Astrocyte (in vitro differentiated cells and primary cell): ENCODE measurements around the gene ACTN1. TPM values are rescaled to one million over a fixed set of nuclear protein-coding genes. Genes with fewer than 3 reads are reported as not detected.

Experiments
- DNase-seq: peaks from one replicate; pipeline ENCODE4 v3.0.0-alpha.2; 2010; ENCODE audit warnings: low read depth
- FAIRE-seq: peaks from 2 replicates; lab custom pipeline; 2011; peaks lifted over from hg19 to GRCh38; lab: Jason Lieb, UNC
- H2AFZ ChIP-seq: 2 replicates; pipeline ENCODE4 v1.6.0; 2012; ENCODE audit warnings: low read depth, low read length, inconsistent platforms
- H3K27ac ChIP-seq: 2 replicates; pipeline ENCODE4 v1.5.1; 2011; ENCODE audit warnings: low read depth, low read length, inconsistent platforms
- H3K27me3 ChIP-seq: 2 replicates; pipeline ENCODE4 v1.6.0; 2011; ENCODE audit warnings: low read length, inconsistent platforms; ENCODE audit not compliant: insufficient read depth
- H3K36me3 ChIP-seq: 2 replicates; pipeline ENCODE4 v1.5.1; 2011; ENCODE audit warnings: low read length, inconsistent platforms; ENCODE audit not compliant: insufficient read depth
- H3K4me1 ChIP-seq: 2 replicates; pipeline ENCODE4 v1.5.1; 2011; ENCODE audit warnings: low read length, inconsistent platforms; ENCODE audit not compliant: insufficient read depth
- H3K4me2 ChIP-seq: 2 replicates; pipeline ENCODE4 v1.6.0; 2012; ENCODE audit warnings: low read length, inconsistent platforms
- H3K4me3 ChIP-seq: 2 replicates; pipeline ENCODE4 v1.5.1; 2011; ENCODE audit warnings: low read depth, mild to moderate bottlenecking, low read length, inconsistent platforms; ENCODE audit not compliant: insufficient read depth
- H3K79me2 ChIP-seq: 2 replicates; pipeline ENCODE4 v1.6.0; 2012; ENCODE audit warnings: mild to moderate bottlenecking, low read length, inconsistent platforms; ENCODE audit not compliant: insufficient read depth
- H3K9ac ChIP-seq: 2 replicates; pipeline ENCODE4 v1.6.0; 2012; ENCODE audit warnings: mild to moderate bottlenecking, low read length, inconsistent platforms
- H3K9me3 ChIP-seq: 2 replicates; pipeline ENCODE4 v1.5.1; 2012; ENCODE audit warnings: low read depth, mild to moderate bottlenecking, low read length, inconsistent platforms; ENCODE audit not compliant: insufficient read depth
- H4K20me1 ChIP-seq: 2 replicates; pipeline ENCODE4 v1.6.0; 2012; ENCODE audit warnings: low read length, inconsistent platforms; ENCODE audit not compliant: insufficient read depth
- H3K27ac Mint-ChIP-seq: one replicate; pipeline ENCODE4 v1.8.0; 2021; ENCODE audit warnings: mild to moderate bottlenecking, mixed read lengths; ENCODE audit not compliant: unreplicated experiment
- H3K27me3 Mint-ChIP-seq: one replicate; pipeline ENCODE4 v1.8.0; 2021; ENCODE audit warnings: low read depth, mixed read lengths; ENCODE audit not compliant: unreplicated experiment
- H3K36me3 Mint-ChIP-seq: one replicate; pipeline ENCODE4 v1.8.0; 2021; ENCODE audit warnings: low read depth, mixed read lengths; ENCODE audit not compliant: unreplicated experiment
- H3K4me1 Mint-ChIP-seq: one replicate; pipeline ENCODE4 v1.8.0; 2021; ENCODE audit warnings: low read depth, mixed read lengths; ENCODE audit not compliant: unreplicated experiment
- H3K4me3 Mint-ChIP-seq: one replicate; pipeline ENCODE4 v1.8.0; 2021; ENCODE audit warnings: mild to moderate bottlenecking, moderate library complexity, mixed read lengths; ENCODE audit not compliant: unreplicated experiment
- H3K9me3 Mint-ChIP-seq: one replicate; pipeline ENCODE4 v1.8.0; 2021; ENCODE audit warnings: mild to moderate bottlenecking, mixed read lengths; ENCODE audit not compliant: unreplicated experiment
- EZH2 ChIP-seq: IDR thresholded peaks from 2 replicates; pipeline ENCODE4 v1.6.1; 2012; ENCODE audit warnings: mild to moderate bottlenecking, low read length, inconsistent platforms; ENCODE audit not compliant: insufficient read depth
- total RNA-seq: library from RNA; stranded (reverse); gene quantifications from 2 replicates; pipeline ENCODE4 v1.2.1, GENCODE V29; 2021
- TF ChIP-seq, protein P1 (sequence below): IDR thresholded peaks from 2 replicates; pipeline ENCODE4 v1.5.1; 2011; ENCODE audit warnings: low read depth, mild to moderate bottlenecking, inconsistent platforms, low read length, moderate library complexity; ENCODE audit not compliant: insufficient read depth

The ACTN1 gene
- total RNA-seq, 1 donor from 2014 or later: 1,163 TPM

- peaks cover 13% of the 10 kb centered on the region for H3K4me1 ChIP-seq
- peaks cover 93% of the 10 kb centered on the region for H3K79me2 ChIP-seq
- no peaks in the 10 kb centered on the region for H3K9me3 ChIP-seq
- peaks cover 77% of the 10 kb centered on the region for H3K36me3 ChIP-seq
- Mint-ChIP-seq H3K4me1 (peaks cover 50% of the 10 kb centered on the region), H3K27ac (peak overlapping the region; percentile 75), H3K4me3 (no peak overlapping the region), H3K36me3 (peaks cover 59% of the 10 kb centered on the region), H3K9me3 (no peaks in the 10 kb centered on the region), H3K27me3 (no peaks in the 10 kb centered on the region)
- no peak overlapping the region for H3K4me2 ChIP-seq
- H4K20me1 ChIP-seq: peaks cover 95% of the 10 kb centered on the region
- H3K4me3 ChIP-seq: no peak overlapping the region
- no peak overlapping the region for H3K27ac ChIP-seq
- H3K27me3 ChIP-seq: no peaks in the 10 kb centered on the region
- DNase-seq (no peak), FAIRE-seq (no peak)
- H2AFZ ChIP-seq: no peak overlapping the region
- no peak overlapping the region for H3K9ac ChIP-seq
- TF ChIP-seq, protein P1, sequence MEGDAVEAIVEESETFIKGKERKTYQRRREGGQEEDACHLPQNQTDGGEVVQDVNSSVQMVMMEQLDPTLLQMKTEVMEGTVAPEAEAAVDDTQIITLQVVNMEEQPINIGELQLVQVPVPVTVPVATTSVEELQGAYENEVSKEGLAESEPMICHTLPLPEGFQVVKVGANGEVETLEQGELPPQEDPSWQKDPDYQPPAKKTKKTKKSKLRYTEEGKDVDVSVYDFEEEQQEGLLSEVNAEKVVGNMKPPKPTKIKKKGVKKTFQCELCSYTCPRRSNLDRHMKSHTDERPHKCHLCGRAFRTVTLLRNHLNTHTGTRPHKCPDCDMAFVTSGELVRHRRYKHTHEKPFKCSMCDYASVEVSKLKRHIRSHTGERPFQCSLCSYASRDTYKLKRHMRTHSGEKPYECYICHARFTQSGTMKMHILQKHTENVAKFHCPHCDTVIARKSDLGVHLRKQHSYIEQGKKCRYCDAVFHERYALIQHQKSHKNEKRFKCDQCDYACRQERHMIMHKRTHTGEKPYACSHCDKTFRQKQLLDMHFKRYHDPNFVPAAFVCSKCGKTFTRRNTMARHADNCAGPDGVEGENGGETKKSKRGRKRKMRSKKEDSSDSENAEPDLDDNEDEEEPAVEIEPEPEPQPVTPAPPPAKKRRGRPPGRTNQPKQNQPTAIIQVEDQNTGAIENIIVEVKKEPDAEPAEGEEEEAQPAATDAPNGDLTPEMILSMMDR: no peak
- no peak for TF ChIP-seq EZH2
Observed at GRCh38 chr14:68908201-68908600, 70.9 kb downstream of the ACTN1 start.

- Mint-ChIP-seq H3K9me3 (no peaks in the 10 kb centered on the region), H3K27ac (peak overlapping the region; percentile 41), H3K4me1 (peaks cover 45% of the 10 kb centered on the region), H3K36me3 (peaks cover 58% of the 10 kb centered on the region), H3K4me3 (no peak overlapping the region), H3K27me3 (no peaks in the 10 kb centered on the region)
- Histone ChIP-seq H3K36me3 (peaks cover 81% of the 10 kb centered on the region), H3K9me3 (no peaks in the 10 kb centered on the region), H3K9ac (no peak overlapping the region), H4K20me1 (peaks cover 95% of the 10 kb centered on the region), H2AFZ (no peak overlapping the region), H3K79me2 (peaks cover 93% of the 10 kb centered on the region), H3K27me3 (no peaks in the 10 kb centered on the region), H3K27ac (no peak overlapping the region), H3K4me2 (no peak overlapping the region), H3K4me1 (peaks cover 5% of the 10 kb centered on the region), H3K4me3 (no peak overlapping the region)
- TF ChIP-seq, protein P1: no peak
- no peak for TF ChIP-seq EZH2
- DNase-seq: no peak
- no peak for FAIRE-seq
Observed at GRCh38 chr14:68906439-68906838, 72.7 kb downstream of the ACTN1 start.

GRCh38 chr14:68905107-68905895 lies 73.8 kb downstream of the ACTN1 start:
- Histone ChIP-seq H4K20me1 (peaks cover 94% of the 10 kb centered on the region), H3K9ac (peak overlapping the region; percentile 24), H3K4me1 (no peaks in the 10 kb centered on the region), H3K4me3 (no peak overlapping the region), H3K79me2 (peaks cover 90% of the 10 kb centered on the region), H3K36me3 (peaks cover 78% of the 10 kb centered on the region), H3K27me3 (no peaks in the 10 kb centered on the region), H3K27ac (no peak overlapping the region), H2AFZ (no peak overlapping the region), H3K4me2 (no peak overlapping the region), H3K9me3 (no peaks in the 10 kb centered on the region)
- H3K4me1 Mint-ChIP-seq: peaks cover 41% of the 10 kb centered on the region
- H3K27ac Mint-ChIP-seq: peak overlapping the region; percentile 18
- H3K9me3 Mint-ChIP-seq: no peaks in the 10 kb centered on the region
- no peak overlapping the region for H3K4me3 Mint-ChIP-seq
- peaks cover 60% of the 10 kb centered on the region for H3K36me3 Mint-ChIP-seq
- TF ChIP-seq, protein P1: no peak
- TF ChIP-seq EZH2: no peak
- FAIRE-seq (no peak), DNase-seq (no peak)
- no peaks in the 10 kb centered on the region for H3K27me3 Mint-ChIP-seq
